Fibroblast of lung (primary cell): ENCODE measurements around the gene ATAD3B.

Experiments
- EZH2 ChIP-seq: IDR thresholded peaks from 2 replicates; pipeline ENCODE4 v1.5.1; 2012; ENCODE audit warnings: low read length, control low read depth, mild to moderate bottlenecking; ENCODE audit errors: missing control alignments
- TF ChIP-seq, protein P1 (sequence below), 2 donors: IDR thresholded peaks in 1 of 2; conservative IDR thresholded peaks in 1 of 2; 1 replicate in 1 of 2; 2 replicates in 1 of 2; pipeline ENCODE4 v1.5.1; 2011 to 2012; ENCODE audit warnings: low read length in 2 of 2, control low read depth in 1 of 2, inconsistent platforms in 1 of 2, low read depth in 1 of 2, mild to moderate bottlenecking in 1 of 2

GRCh38 chr1:1527092-1527816, 55.7 kb downstream of the ATAD3B start:
- TF ChIP-seq, protein P1, sequence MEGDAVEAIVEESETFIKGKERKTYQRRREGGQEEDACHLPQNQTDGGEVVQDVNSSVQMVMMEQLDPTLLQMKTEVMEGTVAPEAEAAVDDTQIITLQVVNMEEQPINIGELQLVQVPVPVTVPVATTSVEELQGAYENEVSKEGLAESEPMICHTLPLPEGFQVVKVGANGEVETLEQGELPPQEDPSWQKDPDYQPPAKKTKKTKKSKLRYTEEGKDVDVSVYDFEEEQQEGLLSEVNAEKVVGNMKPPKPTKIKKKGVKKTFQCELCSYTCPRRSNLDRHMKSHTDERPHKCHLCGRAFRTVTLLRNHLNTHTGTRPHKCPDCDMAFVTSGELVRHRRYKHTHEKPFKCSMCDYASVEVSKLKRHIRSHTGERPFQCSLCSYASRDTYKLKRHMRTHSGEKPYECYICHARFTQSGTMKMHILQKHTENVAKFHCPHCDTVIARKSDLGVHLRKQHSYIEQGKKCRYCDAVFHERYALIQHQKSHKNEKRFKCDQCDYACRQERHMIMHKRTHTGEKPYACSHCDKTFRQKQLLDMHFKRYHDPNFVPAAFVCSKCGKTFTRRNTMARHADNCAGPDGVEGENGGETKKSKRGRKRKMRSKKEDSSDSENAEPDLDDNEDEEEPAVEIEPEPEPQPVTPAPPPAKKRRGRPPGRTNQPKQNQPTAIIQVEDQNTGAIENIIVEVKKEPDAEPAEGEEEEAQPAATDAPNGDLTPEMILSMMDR (conservative IDR thresholded peaks at IDR 0.05 in 1 of 2, IDR thresholded peaks at IDR 0.05 in 1 of 2; ENCODE audit: low read depth in 1 of 2, low read length in 2 of 2) = no peak
- TF ChIP-seq EZH2 = no peak
